Activated CD4-positive, alpha-beta T cell treated with anti-CD3 and anti-CD28 coated beads, Interleukin-2, amount 50 U/mL, for 24 hours (primary cell): ENCODE results near the gene STX8.
"Not testable (repeated sequence)": the region's sequence is repeated elsewhere in the genome, so short reads cannot be mapped to it uniquely, and the experiment has no call there.

ENCODE experiments used
- DNase-seq, 2 donors: peaks; one replicate each; pipeline ENCODE4 v3.0.0-alpha.2; 2020; ENCODE audit warnings: low read depth in 1 of 2, low spot score in 1 of 2

STX8 gene

DNA sequence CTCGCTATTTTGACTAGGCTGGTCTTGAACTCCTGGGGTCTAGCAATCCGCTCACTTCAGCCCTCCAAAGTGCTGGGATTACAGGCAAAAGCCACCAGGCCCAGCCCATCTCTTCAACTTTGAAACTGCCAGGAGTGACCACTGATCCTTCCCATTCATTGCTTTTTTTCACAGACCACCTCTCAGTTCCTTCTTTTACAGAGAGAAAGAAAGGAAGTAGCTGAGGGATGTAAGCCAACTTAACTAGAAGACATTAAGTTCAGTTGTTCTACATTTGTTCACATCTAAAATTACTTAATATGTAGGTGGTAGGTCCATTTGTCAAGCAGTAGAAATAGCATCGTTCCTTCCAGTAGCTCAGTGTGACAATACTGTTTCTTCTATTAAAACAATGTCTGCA lies 219.8 kb downstream of the STX8 start:
- no peak for DNase-seq

GRCh38 chr17:9355231-9355630 lies 220.4 kb downstream of the STX8 start:
- DNase-seq, result not testable (repeated sequence)

DNA sequence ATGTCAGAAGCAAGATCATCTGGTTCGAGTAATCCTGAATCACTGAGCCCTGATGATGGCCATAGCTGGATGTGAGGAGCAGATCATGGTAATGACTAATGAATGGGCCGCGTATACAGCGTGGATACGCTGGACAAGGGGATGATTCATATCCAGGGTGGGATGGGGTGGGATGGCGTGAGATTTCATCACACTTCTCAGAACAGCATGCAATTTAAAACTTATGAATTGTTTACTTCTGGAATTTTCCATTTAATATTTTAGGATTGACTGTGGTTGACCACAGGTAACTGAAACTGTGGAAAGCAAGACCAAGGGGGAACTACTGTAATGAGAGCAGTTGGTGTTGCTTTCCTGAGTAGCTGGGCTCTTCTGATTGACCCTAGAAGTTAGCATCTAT lies 225.5 kb downstream of the STX8 start:
- no peak for DNase-seq

GRCh38 chr17:9346296-9346926 lies 229.2 kb downstream of the STX8 start:
- DNase-seq, result no peak

DNA sequence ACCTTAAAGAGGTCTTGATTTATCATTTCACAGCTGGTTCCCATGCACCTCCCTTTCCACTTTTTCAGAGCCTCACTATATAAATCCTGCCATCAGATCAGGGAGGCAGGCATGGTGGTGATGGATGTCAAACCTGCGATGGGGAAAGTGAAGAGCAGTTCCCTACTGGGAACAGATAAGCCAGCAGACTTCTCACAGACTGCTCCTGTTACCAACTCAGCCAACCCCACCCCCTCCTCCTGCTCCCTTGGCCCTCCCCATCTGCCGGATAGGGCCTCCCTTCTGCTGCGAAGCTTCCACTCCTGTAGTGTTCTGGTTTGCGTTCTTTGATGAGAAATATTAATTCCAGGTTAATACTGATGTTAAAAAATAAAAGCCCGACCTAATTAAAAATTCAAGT lies 232.1 kb downstream of the STX8 start:
- DNase-seq, result no peak

- DNase-seq, result no peak
Observed at GRCh38 chr17:9342225-9342624, 233.4 kb downstream of the STX8 start.

DNA sequence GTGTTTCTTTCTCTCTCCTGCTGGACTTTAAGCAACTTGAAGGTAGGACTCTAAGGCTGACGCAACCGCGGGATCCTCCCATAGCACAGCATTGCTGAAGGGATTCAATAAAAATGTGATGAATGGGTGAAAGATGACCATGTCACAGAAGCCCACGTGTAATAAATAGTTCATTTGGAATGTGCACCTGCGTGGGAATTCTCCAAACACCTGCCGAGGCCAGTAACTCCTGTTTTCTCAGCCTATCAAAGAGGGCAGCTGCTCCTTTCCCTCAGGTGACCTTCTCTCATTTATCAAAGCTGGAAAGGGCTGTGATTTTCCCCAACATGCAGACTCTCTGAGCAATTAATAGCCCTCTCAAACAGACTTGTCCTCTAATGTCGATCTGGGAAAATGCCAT lies 235.7 kb downstream of the STX8 start:
- no peak for DNase-seq

- DNase-seq, result not testable (repeated sequence)
Observed at GRCh38 chr17:9339482-9339881, 236.1 kb downstream of the STX8 start.

DNA sequence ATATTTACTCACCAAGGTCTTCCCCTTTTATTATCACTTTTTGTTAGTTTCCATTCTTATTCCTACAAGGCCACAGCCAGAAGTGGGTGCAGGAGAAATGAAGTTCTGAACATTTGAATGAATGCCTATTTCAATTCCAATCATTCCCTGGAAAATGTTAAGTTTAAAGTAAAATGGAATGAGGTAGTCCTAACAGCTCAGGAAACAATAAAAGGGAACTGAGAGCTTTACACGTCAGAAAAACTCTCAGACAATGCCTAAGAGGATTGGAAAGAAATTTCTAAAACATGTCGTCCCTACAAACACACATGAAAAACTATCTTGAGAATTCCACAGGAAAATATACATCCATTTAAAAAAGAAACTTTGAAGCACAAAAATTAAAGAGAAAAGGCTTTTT lies 238.8 kb downstream of the STX8 start:
- no peak for DNase-seq

GRCh38 chr17:9334536-9335446 lies 240.8 kb downstream of the STX8 start:
- no peak for DNase-seq

GRCh38 chr17:9332132-9332494 lies 243.5 kb downstream of the STX8 start:
- no peak for DNase-seq

- no peak for DNase-seq
Observed at GRCh38 chr17:9331279-9332131, 244.1 kb downstream of the STX8 start.

DNA sequence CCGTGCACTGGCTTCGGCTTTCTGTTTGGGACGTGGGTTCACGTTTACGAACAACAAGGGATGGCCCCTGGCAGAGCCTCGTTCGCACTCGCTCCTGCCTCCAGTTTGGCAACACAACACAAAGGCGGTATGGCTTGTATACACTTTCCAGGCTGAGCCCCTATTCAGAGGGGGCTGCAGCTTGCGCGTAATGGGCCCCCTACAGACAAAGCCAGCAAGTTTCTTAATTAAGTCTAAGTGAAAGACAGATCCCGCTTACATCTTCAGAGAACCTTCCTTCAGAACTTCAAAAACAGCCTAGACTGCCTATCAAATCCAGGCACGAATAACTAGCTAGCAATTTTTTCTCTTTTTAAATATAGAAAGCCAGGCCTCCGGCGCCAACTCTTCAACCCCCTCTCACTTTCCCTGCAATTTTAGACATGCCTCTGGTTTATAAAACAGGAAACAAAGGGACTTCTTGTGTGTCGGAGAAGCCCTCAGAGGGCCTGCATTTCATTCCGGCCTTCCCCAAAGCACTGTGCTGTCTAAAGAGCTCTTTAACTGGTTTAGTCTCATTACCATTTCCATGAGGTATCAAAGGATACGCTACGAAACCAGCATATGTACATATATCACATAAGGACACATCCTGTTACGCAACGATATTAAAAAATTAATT lies 244.9 kb downstream of the STX8 start:
- no peak for DNase-seq

DNA sequence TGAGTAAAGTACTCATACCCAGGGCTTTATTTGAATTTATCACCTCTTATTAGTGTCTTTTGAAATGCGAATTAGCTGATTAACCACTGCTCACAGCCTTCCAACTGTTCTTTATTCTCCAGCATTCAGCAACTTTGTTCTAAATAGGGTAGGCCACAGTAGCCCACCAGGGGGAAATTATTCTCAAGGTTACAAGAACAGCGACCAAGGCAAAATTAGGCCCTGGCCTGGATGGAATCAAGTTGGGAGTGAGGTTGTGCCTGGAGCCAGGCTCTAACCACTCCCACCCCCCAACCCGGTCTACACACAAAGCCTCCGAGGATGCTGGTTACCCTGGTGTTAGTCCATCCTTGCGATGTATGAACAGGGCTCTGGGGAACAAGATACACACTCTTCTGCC lies 245.5 kb downstream of the STX8 start:
- no peak for DNase-seq

DNA sequence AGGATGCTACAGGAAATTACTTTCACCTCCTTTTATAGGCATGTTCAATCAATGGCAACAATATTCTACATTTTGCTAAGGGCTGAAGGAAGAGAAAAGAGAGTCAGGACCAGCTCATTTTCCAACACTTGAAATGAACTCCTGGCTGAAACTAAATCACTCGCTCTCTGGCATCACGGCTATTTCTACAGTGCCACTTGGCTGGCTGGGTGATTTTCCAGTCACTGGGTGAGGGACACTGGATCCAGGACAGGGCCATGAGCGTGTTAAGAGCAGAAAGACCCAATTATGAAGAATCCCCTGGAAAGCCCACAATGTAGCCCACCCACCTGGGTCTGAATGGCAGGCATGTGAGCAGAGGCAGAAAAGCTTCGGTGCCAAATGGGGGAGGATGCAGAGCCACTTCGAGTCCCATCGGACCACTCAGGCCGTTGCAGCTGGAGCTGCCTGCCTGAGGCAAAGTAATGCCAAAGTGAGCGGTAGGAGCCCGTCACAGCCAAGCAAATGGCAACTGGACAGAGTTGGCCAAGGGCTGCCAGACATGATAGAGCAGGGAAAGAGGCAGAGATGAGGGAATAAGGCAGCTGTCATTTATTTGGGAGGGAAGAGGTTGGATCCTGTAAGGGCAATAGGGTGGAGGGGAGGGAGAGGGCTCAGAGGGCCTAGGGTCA lies 246.2 kb downstream of the STX8 start:
- DNase-seq, result no peak

- DNase-seq, result no peak
Observed at GRCh38 chr17:9324864-9325263, 250.8 kb downstream of the STX8 start.

DNA sequence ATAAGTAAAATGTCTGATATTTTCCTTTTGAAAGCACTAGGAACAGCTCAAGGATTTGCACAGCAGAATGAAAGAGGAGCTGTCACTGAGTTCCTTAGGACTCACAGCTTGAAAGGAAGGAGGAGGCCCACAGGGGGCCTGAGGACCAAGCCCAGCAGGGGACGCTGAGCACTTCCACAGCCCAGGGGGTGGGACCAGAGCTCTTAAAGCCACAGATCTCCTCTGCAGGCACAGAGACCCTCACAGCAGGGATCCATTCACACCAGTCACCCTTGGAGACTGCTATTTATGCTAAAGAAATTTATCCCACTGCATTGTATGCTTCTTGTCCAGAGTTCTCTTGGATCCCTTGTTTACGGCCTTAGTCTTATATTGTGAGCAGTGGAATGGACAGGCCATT lies 253.3 kb downstream of the STX8 start:
- DNase-seq, result no peak

GRCh38 chr17:9321890-9322289 lies 253.7 kb downstream of the STX8 start:
- DNase-seq, result no peak

DNA sequence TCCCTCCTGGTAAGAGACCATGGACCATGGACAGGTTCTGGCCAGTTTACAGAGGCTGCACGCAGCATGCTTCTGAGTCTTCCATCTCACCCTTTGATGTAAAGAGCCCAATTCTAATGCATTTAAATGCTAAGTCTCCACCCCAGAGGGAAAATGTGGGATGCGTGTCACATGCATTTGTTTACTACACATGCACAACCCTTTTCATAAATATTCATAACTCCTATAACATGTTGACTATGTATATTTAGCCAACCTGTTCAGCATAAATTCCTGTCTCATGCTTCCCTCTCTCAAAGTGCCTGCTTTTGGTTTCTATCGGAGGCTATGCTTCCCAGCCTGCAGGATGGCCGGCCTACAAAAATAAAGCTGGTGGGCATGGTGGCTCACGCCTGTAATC lies 260.3 kb downstream of the STX8 start:
- no peak for DNase-seq

- DNase-seq, result no peak
Observed at GRCh38 chr17:9313346-9313745, 262.3 kb downstream of the STX8 start.

- no peak for DNase-seq
Observed at GRCh38 chr17:9309216-9309615, 266.4 kb downstream of the STX8 start.
